Measurements from ENCODE around the gene RPS3. TPM values are rescaled to one million over a fixed set of nuclear protein-coding genes. Genes with fewer than 3 reads are reported as not detected.
A peak's percentile ranks its signal among the peaks of the same experiment; 100 is the strongest.

Gene RPS3
- polyA plus RNA-seq, 4 donors: 1,492 to 4,274 (median 3,256) TPM

- no peak for FAIRE-seq
- H3K36me3 ChIP-seq (ENCODE audit: control insufficient read depth in 3 of 3, insufficient read depth in 2 of 3, low read depth in 1 of 3, low read length in 3 of 3): no peaks in the 10 kb centered on the region
Measured at GRCh38 chr11:75394085-75394840, 5.1 kb upstream of the RPS3 start.

DNA sequence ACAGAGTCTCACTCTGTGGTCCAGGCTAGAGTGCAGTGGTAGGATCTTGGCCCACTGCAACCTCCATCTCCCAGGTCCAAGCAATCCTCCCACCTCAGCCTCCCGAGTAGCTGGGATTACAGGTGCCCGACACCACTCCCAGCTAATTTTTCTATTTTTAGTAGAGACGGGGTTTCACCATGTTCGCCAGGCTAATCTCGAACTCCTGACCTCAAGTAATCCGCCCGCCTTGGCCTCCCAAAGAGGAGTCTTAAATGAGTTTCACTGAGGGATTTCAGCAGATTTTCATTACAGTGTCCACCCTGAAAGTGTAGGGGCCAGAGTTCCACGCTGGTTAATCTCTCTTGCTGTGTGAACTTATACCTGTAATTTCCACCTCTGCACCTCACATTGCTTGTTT is 412 bp upstream of the RPS3 start:
- H3K4me3 ChIP-seq (ENCODE audit: low read depth in 1 of 3, low read length in 3 of 3): no peak overlapping the region
- FAIRE-seq (no peak), DNase-seq (no peak)
- H3K27ac ChIP-seq (ENCODE audit: low read depth in 1 of 3, low read length in 2 of 3): no peak overlapping the region
- no peaks in the 10 kb centered on the region for H3K9me3 ChIP-seq (ENCODE audit: control insufficient read depth in 2 of 2, insufficient read depth in 1 of 2, low read depth in 1 of 2, low read length in 1 of 2)
- no peaks in the 10 kb centered on the region for H3K27me3 ChIP-seq (ENCODE audit: control insufficient read depth in 3 of 3, insufficient read depth in 3 of 3, low read length in 3 of 3)
- WGBS, 3 donors: 74 to 80% (median 76%) methylated on average over 8 of the region's 8 CpGs
- peaks cover 0 to 17% (median 0%) of the 10 kb centered on the region in 3 donors for H3K4me1 ChIP-seq (ENCODE audit: control insufficient read depth in 3 of 3, insufficient read depth in 2 of 3, low read depth in 1 of 3, low read length in 2 of 3)
- peaks cover 5 to 26% (median 16%) of the 10 kb centered on the region in 3 donors for H3K36me3 ChIP-seq (ENCODE audit: control insufficient read depth in 3 of 3, insufficient read depth in 2 of 3, low read depth in 1 of 3, low read length in 3 of 3)

More at GRCh38 chr11:75394085-75394840, 5.1 kb upstream of the RPS3 start:
- Histone ChIP-seq H3K4me1 (ENCODE audit: control insufficient read depth in 3 of 3, insufficient read depth in 2 of 3, low read depth in 1 of 3, low read length in 2 of 3) (no peaks in the 10 kb centered on the region), H3K27ac (ENCODE audit: low read depth in 1 of 3, low read length in 2 of 3) (no peak overlapping the region), H3K4me3 (ENCODE audit: low read depth in 1 of 3, low read length in 3 of 3) (no peak overlapping the region), H3K9me3 (ENCODE audit: control insufficient read depth in 2 of 2, insufficient read depth in 1 of 2, low read depth in 1 of 2, low read length in 1 of 2) (no peaks in the 10 kb centered on the region), H3K27me3 (ENCODE audit: control insufficient read depth in 3 of 3, insufficient read depth in 3 of 3, low read length in 3 of 3) (no peaks in the 10 kb centered on the region)
- no peak for DNase-seq
- 79 to 87% (median 81%) methylated on average over 8 of the region's 8 CpGs for WGBS, 3 donors

GRCh38 chr11:75400146-75400865 is 988 bp downstream of the RPS3 start:
- no peak for FAIRE-seq
- Histone ChIP-seq H3K4me1 (ENCODE audit: control insufficient read depth in 3 of 3, insufficient read depth in 2 of 3, low read depth in 1 of 3, low read length in 2 of 3) (peaks cover 0 to 17% (median 0%) of the 10 kb centered on the region in 3 donors), H3K27me3 (ENCODE audit: control insufficient read depth in 3 of 3, insufficient read depth in 3 of 3, low read length in 3 of 3) (no peaks in the 10 kb centered on the region)

GRCh38 chr11:75402002-75402773 is 2.9 kb downstream of the RPS3 start:
- no peak for DNase-seq
- FAIRE-seq: no peak
- 75 to 78% (median 77%) methylated on average over 10 of the region's 10 CpGs for WGBS, 3 donors

More at GRCh38 chr11:75400146-75400865, 988 bp downstream of the RPS3 start:
- peak overlapping the region; percentile 73 to 83 (median 81) for H3K4me3 ChIP-seq (ENCODE audit: low read depth in 1 of 3, low read length in 3 of 3)
- H3K27ac ChIP-seq (ENCODE audit: low read depth in 1 of 3, low read length in 2 of 3): peak overlapping the region; percentile 92 to 99 (median 93)
- 1 to 6% (median 5%) methylated on average over 11 of the region's 11 CpGs for WGBS, 3 donors
- peaks cover 11 to 40% (median 25%) of the 10 kb centered on the region in 3 donors for H3K36me3 ChIP-seq (ENCODE audit: control insufficient read depth in 3 of 3, insufficient read depth in 2 of 3, low read depth in 1 of 3, low read length in 3 of 3)
- DNase-seq: peak; percentile 42 to 57
- no peaks in the 10 kb centered on the region for H3K9me3 ChIP-seq (ENCODE audit: control insufficient read depth in 2 of 2, insufficient read depth in 1 of 2, low read depth in 1 of 2, low read length in 1 of 2)

DNA sequence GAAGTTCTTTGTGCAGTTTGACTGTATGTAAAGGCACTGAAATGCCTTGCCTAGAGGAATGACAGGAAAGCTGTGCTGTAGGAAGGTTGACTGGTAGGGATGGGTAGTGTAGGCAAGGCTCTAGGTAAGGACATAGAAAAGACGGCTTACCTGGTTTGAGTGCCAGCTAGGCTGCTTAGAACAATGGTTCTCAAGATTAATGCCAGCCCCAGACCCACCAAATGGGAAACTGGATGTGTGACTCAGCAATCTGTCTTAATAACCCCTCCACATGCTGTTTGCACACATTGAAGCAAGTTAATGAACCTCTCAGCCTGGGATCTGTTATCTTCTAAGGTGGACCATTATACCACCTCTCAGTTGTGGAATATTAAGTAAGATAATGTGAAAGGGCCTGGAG is 3.7 kb downstream of the RPS3 start:
- WGBS, 3 donors: 50 to 67% (median 63%) methylated on average over 1 of the region's 1 CpG

More at GRCh38 chr11:75402002-75402773, 2.9 kb downstream of the RPS3 start:
- Histone ChIP-seq H3K4me3 (ENCODE audit: low read depth in 1 of 3, low read length in 3 of 3) (no peak overlapping the region), H3K36me3 (ENCODE audit: control insufficient read depth in 3 of 3, insufficient read depth in 2 of 3, low read depth in 1 of 3, low read length in 3 of 3) (peaks cover 21 to 46% (median 33%) of the 10 kb centered on the region in 3 donors), H3K27me3 (ENCODE audit: control insufficient read depth in 3 of 3, insufficient read depth in 3 of 3, low read length in 3 of 3) (no peaks in the 10 kb centered on the region), H3K9me3 (ENCODE audit: control insufficient read depth in 2 of 2, insufficient read depth in 1 of 2, low read depth in 1 of 2, low read length in 1 of 2) (no peaks in the 10 kb centered on the region), H3K4me1 (ENCODE audit: control insufficient read depth in 3 of 3, insufficient read depth in 2 of 3, low read depth in 1 of 3, low read length in 2 of 3) (peaks cover 0 to 17% (median 0%) of the 10 kb centered on the region in 3 donors), H3K27ac (ENCODE audit: low read depth in 1 of 3, low read length in 2 of 3) (no peak overlapping the region)

GRCh38 chr11:75403983-75404658 is 4.8 kb downstream of the RPS3 start:
- 77 to 81% (median 79%) methylated on average over 15 of the region's 15 CpGs for WGBS, 3 donors
- Histone ChIP-seq H3K27me3 (ENCODE audit: control insufficient read depth in 3 of 3, insufficient read depth in 3 of 3, low read length in 3 of 3) (no peaks in the 10 kb centered on the region), H3K27ac (ENCODE audit: low read depth in 1 of 3, low read length in 2 of 3) (no peak overlapping the region), H3K9me3 (ENCODE audit: control insufficient read depth in 2 of 2, insufficient read depth in 1 of 2, low read depth in 1 of 2, low read length in 1 of 2) (no peaks in the 10 kb centered on the region), H3K4me3 (ENCODE audit: low read depth in 1 of 3, low read length in 3 of 3) (no peak overlapping the region), H3K4me1 (ENCODE audit: control insufficient read depth in 3 of 3, insufficient read depth in 2 of 3, low read depth in 1 of 3, low read length in 2 of 3) (peaks cover 0 to 17% (median 0%) of the 10 kb centered on the region in 3 donors), H3K36me3 (ENCODE audit: control insufficient read depth in 3 of 3, insufficient read depth in 2 of 3, low read depth in 1 of 3, low read length in 3 of 3) (peaks cover 23 to 58% (median 33%) of the 10 kb centered on the region in 3 donors)
- DNase-seq (no peak), FAIRE-seq (no peak)

More for the DNA sequence above, 3.7 kb downstream of the RPS3 start:
- peaks cover 0 to 17% (median 0%) of the 10 kb centered on the region in 3 donors for H3K4me1 ChIP-seq (ENCODE audit: control insufficient read depth in 3 of 3, insufficient read depth in 2 of 3, low read depth in 1 of 3, low read length in 2 of 3)
- no peak overlapping the region for H3K4me3 ChIP-seq (ENCODE audit: low read depth in 1 of 3, low read length in 3 of 3)
- FAIRE-seq: no peak
- H3K9me3 ChIP-seq (ENCODE audit: control insufficient read depth in 2 of 2, insufficient read depth in 1 of 2, low read depth in 1 of 2, low read length in 1 of 2): no peaks in the 10 kb centered on the region
- no peak overlapping the region for H3K27ac ChIP-seq (ENCODE audit: low read depth in 1 of 3, low read length in 2 of 3)
- peaks cover 21 to 49% (median 33%) of the 10 kb centered on the region in 3 donors for H3K36me3 ChIP-seq (ENCODE audit: control insufficient read depth in 3 of 3, insufficient read depth in 2 of 3, low read depth in 1 of 3, low read length in 3 of 3)
- no peaks in the 10 kb centered on the region for H3K27me3 ChIP-seq (ENCODE audit: control insufficient read depth in 3 of 3, insufficient read depth in 3 of 3, low read length in 3 of 3)
- DNase-seq: no peak

GRCh38 chr11:75406338-75406777 is 7.0 kb downstream of the RPS3 start:
- DNase-seq (no peak), FAIRE-seq (no peak)
- no peak overlapping the region for H3K4me3 ChIP-seq (ENCODE audit: low read depth in 1 of 3, low read length in 3 of 3)
- 21 to 26% (median 25%) methylated on average over 1 of the region's 1 CpG for WGBS, 3 donors
- H3K27ac ChIP-seq (ENCODE audit: low read depth in 1 of 3, low read length in 2 of 3): no peak overlapping the region
- peaks cover 23 to 50% (median 33%) of the 10 kb centered on the region in 3 donors for H3K36me3 ChIP-seq (ENCODE audit: control insufficient read depth in 3 of 3, insufficient read depth in 2 of 3, low read depth in 1 of 3, low read length in 3 of 3)
- H3K9me3 ChIP-seq (ENCODE audit: control insufficient read depth in 2 of 2, insufficient read depth in 1 of 2, low read depth in 1 of 2, low read length in 1 of 2): no peaks in the 10 kb centered on the region
- H3K4me1 ChIP-seq (ENCODE audit: control insufficient read depth in 3 of 3, insufficient read depth in 2 of 3, low read depth in 1 of 3, low read length in 2 of 3): peaks cover 0 to 13% (median 0%) of the 10 kb centered on the region in 3 donors
- no peaks in the 10 kb centered on the region for H3K27me3 ChIP-seq (ENCODE audit: control insufficient read depth in 3 of 3, insufficient read depth in 3 of 3, low read length in 3 of 3)

DNA sequence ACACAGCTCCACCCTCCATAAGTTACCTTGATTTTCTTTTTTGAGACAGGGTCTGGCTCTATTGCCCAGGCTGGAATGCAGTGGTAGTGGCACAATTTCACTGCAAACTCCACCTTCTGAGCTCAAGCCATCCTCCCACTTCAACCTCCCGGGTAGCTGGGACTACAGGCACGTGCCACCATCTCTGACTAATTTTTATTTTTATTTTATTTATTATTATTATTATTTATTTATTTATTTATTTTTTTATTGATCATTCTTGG is 9.6 kb downstream of the RPS3 start:
- FAIRE-seq (no peak), DNase-seq (no peak)
- no peaks in the 10 kb centered on the region for H3K4me1 ChIP-seq (ENCODE audit: control insufficient read depth in 3 of 3, insufficient read depth in 2 of 3, low read depth in 1 of 3, low read length in 2 of 3)
- no peaks in the 10 kb centered on the region for H3K27me3 ChIP-seq (ENCODE audit: control insufficient read depth in 3 of 3, insufficient read depth in 3 of 3, low read length in 3 of 3)
- H3K36me3 ChIP-seq (ENCODE audit: control insufficient read depth in 3 of 3, insufficient read depth in 2 of 3, low read depth in 1 of 3, low read length in 3 of 3): peaks cover 18 to 49% (median 24%) of the 10 kb centered on the region in 3 donors
- H3K9me3 ChIP-seq (ENCODE audit: control insufficient read depth in 2 of 2, insufficient read depth in 1 of 2, low read depth in 1 of 2, low read length in 1 of 2): no peaks in the 10 kb centered on the region
- no peak overlapping the region for H3K4me3 ChIP-seq (ENCODE audit: low read depth in 1 of 3, low read length in 3 of 3)
- H3K27ac ChIP-seq (ENCODE audit: low read depth in 1 of 3, low read length in 2 of 3): no peak overlapping the region
- WGBS, 3 donors: 89 to 98% (median 92%) methylated on average over 2 of the region's 2 CpGs
